ENCODE data around the gene MAP3K9. TPM values are rescaled to one million over a fixed set of nuclear protein-coding genes. Genes with fewer than 3 reads are reported as not detected.

MAP3K9 gene
- total and polyA plus RNA-seq, 9 donors, result 0.10 to 0.46 (median 0.20) TPM

GRCh38 chr14:70714055-70714550 lies 95.2 kb downstream of the MAP3K9 start:
- H3K27me3 ChIP-seq (ENCODE audit: control insufficient read depth, insufficient read depth, low read length), result peaks cover 7% of the 10 kb centered on the region
- peak; percentile 76 for DNase-seq
- H3K9me3 ChIP-seq (replicated peaks; ENCODE audit: control insufficient read depth, low read depth, low read length), result no peaks in the 10 kb centered on the region
- no peak overlapping the region for H3K4me3 ChIP-seq (ENCODE audit: low read length)
- H3K27ac ChIP-seq (ENCODE audit: low read length), result no peak overlapping the region
- H3K36me3 ChIP-seq (ENCODE audit: control insufficient read depth, insufficient read depth, low read length), result no peaks in the 10 kb centered on the region
- WGBS (ENCODE audit: insufficient coverage), result 0% methylated on average over 4 of the region's 8 CpGs
- H3K4me1 ChIP-seq (ENCODE audit: control insufficient read depth, insufficient read depth, low read length), result peaks cover 2% of the 10 kb centered on the region

DNA sequence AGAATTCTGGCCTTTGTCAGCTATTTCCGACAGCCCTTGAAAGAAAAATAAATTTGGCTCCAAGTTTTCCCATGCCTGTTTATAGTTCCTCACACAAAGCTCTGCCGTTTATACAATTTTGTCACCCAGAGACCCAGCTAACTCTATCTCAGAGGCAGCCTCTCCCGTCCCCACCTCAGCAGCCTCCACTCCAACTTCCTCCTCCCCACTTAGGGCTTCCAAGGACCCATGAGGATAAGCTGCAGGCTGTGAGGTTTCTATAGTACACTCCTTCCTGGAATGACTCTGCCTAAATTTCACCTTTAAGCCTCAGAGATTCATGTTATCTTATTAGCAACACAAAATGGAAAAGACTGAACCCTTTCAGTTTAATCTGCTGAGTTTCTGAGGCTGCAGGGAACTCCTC lies 95.8 kb downstream of the MAP3K9 start:
- Histone ChIP-seq H3K4me3 (ENCODE audit: low read length) (no peak overlapping the region), H3K27ac (ENCODE audit: low read length) (no peak overlapping the region), H3K4me1 (ENCODE audit: control insufficient read depth, insufficient read depth, low read length) (peaks cover 2% of the 10 kb centered on the region), H3K27me3 (ENCODE audit: control insufficient read depth, insufficient read depth, low read length) (peaks cover 7% of the 10 kb centered on the region), H3K9me3 (replicated peaks; ENCODE audit: control insufficient read depth, low read depth, low read length) (no peaks in the 10 kb centered on the region), H3K36me3 (ENCODE audit: control insufficient read depth, insufficient read depth, low read length) (no peaks in the 10 kb centered on the region)
- peak; percentile 7 for DNase-seq
- 36% methylated on average over 2 of the region's 3 CpGs for WGBS (ENCODE audit: insufficient coverage)

DNA sequence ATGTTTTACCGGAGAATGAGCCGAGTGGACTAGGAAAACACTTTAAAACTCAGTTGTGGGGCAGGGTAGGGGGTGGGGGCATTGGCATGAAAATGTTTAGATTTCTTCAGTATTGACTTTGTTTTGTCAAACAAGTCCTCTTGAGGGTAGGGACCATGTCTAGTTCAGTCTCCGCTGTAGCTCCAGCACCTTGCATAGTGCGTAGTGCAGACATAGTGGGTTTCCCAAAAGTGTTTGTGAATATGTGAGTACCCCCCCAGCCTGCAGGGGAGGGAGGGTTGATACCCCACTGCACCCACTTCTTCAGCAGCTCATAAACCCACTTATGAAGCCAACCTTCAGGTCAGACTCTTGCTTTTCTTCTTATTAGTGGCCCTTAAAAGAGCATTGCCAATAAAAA lies 96.2 kb downstream of the MAP3K9 start:
- no peak for DNase-seq
- WGBS (ENCODE audit: insufficient coverage), result 72% methylated on average over 2 of the region's 4 CpGs
- no peak overlapping the region for H3K27ac ChIP-seq (ENCODE audit: low read length)

DNA sequence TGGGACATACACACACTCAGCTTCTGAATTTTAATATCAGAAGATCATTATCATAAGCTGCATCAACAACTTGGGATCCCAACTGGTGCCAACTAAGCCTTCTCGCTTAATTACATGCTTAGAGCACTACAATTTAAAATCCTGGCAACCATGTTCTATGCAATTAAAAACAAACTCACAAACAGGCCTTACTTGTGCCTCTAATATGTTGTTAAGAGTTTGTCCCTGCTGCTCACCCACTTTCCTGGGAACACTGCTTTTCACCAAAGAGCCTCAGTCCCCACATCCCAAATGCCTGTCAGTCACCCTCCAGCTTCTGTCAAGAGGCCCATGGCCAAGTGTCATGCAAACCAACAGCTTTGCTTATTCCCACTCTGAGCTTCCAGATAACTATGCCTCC lies 97.9 kb downstream of the MAP3K9 start:
- peaks cover 7% of the 10 kb centered on the region for H3K27me3 ChIP-seq (ENCODE audit: control insufficient read depth, insufficient read depth, low read length)
- no peaks in the 10 kb centered on the region for H3K9me3 ChIP-seq (replicated peaks; ENCODE audit: control insufficient read depth, low read depth, low read length)
- H3K36me3 ChIP-seq (ENCODE audit: control insufficient read depth, insufficient read depth, low read length), result no peaks in the 10 kb centered on the region
- H3K4me3 ChIP-seq (ENCODE audit: low read length), result no peak overlapping the region
- no peak overlapping the region for H3K27ac ChIP-seq (ENCODE audit: low read length)
- peaks cover 2% of the 10 kb centered on the region for H3K4me1 ChIP-seq (ENCODE audit: control insufficient read depth, insufficient read depth, low read length)
- no CpG with 5 or more reads among the region's 1 CpG for WGBS (ENCODE audit: insufficient coverage)
- DNase-seq, result no peak

More for the DNA sequence above, 96.2 kb downstream of the MAP3K9 start:
- Histone ChIP-seq H3K36me3 (ENCODE audit: control insufficient read depth, insufficient read depth, low read length) (no peaks in the 10 kb centered on the region), H3K4me3 (ENCODE audit: low read length) (no peak overlapping the region), H3K27me3 (ENCODE audit: control insufficient read depth, insufficient read depth, low read length) (peaks cover 7% of the 10 kb centered on the region), H3K9me3 (replicated peaks; ENCODE audit: control insufficient read depth, low read depth, low read length) (no peaks in the 10 kb centered on the region), H3K4me1 (ENCODE audit: control insufficient read depth, insufficient read depth, low read length) (peaks cover 2% of the 10 kb centered on the region)

- H3K9me3 ChIP-seq (replicated peaks; ENCODE audit: control insufficient read depth, low read depth, low read length), result no peaks in the 10 kb centered on the region
- H3K27ac ChIP-seq (ENCODE audit: low read length), result no peak overlapping the region
- H3K27me3 ChIP-seq (ENCODE audit: control insufficient read depth, insufficient read depth, low read length), result peaks cover 7% of the 10 kb centered on the region
- 50% methylated on average over 5 of the region's 8 CpGs for WGBS (ENCODE audit: insufficient coverage)
- no peaks in the 10 kb centered on the region for H3K36me3 ChIP-seq (ENCODE audit: control insufficient read depth, insufficient read depth, low read length)
- peaks cover 2% of the 10 kb centered on the region for H3K4me1 ChIP-seq (ENCODE audit: control insufficient read depth, insufficient read depth, low read length)
- no peak overlapping the region for H3K4me3 ChIP-seq (ENCODE audit: low read length)
- DNase-seq, result no peak
These were observed 99.5 kb downstream of the MAP3K9 start for GRCh38 chr14:70709726-70710382.

GRCh38 chr14:70708717-70709570 lies 100.4 kb downstream of the MAP3K9 start:
- H3K27ac ChIP-seq (ENCODE audit: low read length), result no peak overlapping the region
- no peak for DNase-seq
- no peaks in the 10 kb centered on the region for H3K36me3 ChIP-seq (ENCODE audit: control insufficient read depth, insufficient read depth, low read length)
- 78% methylated on average over 6 of the region's 15 CpGs for WGBS (ENCODE audit: insufficient coverage)
- peaks cover 2% of the 10 kb centered on the region for H3K4me1 ChIP-seq (ENCODE audit: control insufficient read depth, insufficient read depth, low read length)
- H3K4me3 ChIP-seq (ENCODE audit: low read length), result no peak overlapping the region
- peaks cover 7% of the 10 kb centered on the region for H3K27me3 ChIP-seq (ENCODE audit: control insufficient read depth, insufficient read depth, low read length)
- H3K9me3 ChIP-seq (replicated peaks; ENCODE audit: control insufficient read depth, low read depth, low read length), result no peaks in the 10 kb centered on the region

DNA sequence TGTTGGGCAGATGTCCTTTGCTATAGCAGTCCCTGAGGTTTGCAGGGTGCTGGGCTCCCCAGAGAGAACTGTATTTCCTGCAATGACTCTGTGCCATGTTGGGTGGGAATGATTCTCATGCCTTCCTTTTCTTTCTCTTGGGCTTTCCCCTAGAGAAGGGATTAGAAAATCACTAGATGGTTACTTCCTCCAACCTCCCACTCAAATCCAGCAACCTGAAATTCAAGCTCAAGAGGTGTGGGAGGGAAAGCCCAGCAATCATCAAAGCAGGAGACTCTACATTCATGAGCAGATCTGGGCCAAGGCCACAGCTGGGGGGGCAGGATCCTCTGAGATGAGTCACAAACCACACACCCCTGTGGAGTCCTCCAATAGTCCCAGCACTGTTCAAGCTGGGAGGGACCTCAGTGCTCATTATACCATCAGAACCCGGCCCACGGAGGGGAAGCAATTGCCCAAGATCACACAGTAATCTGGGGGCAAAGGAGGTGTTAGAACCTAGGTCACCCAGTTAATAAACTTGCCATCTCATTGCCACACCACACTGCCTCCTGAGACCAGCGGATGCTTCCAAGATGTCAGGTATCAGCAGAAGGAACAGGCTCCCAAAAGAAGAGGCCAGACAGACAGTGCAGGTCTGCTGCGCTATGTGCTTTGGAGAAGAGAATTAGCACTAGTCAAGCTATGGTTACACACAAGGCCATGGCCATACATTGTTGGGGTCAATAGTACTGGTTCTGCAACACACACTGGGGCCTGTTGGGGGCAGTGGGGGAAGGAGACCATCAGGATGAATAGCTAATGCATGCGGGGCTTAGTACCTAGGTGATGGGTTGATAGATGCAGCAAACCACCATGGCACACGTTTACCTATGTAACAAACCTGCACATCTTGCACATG lies 101.9 kb downstream of the MAP3K9 start:
- DNase-seq, result no peak
- H3K36me3 ChIP-seq (ENCODE audit: control insufficient read depth, insufficient read depth, low read length), result no peaks in the 10 kb centered on the region
- no peak overlapping the region for H3K4me3 ChIP-seq (ENCODE audit: low read length)
- no peaks in the 10 kb centered on the region for H3K9me3 ChIP-seq (replicated peaks; ENCODE audit: control insufficient read depth, low read depth, low read length)
- 92% methylated on average over 1 of the region's 6 CpGs for WGBS (ENCODE audit: insufficient coverage)
- peaks cover 7% of the 10 kb centered on the region for H3K27me3 ChIP-seq (ENCODE audit: control insufficient read depth, insufficient read depth, low read length)
- no peaks in the 10 kb centered on the region for H3K4me1 ChIP-seq (ENCODE audit: control insufficient read depth, insufficient read depth, low read length)
- H3K27ac ChIP-seq (ENCODE audit: low read length), result no peak overlapping the region

DNA sequence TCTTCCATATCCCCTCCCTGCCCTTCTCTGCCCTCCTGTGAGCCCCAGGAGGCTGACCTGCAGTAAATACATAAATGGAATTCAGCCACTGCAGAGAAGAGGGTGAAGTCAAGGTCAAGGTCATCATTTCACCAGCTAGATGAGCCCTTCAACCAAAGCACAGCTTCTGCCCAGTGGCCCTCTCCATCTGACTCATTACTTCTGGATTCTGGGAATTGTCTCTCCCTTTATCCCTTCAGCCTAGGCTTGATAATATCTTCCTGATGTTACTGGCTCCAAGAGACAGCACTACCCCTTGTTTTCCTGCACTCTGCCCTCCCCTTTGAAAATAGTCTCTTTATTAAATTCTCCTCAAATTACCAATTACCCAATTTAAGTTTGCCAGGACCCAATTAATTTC lies 103.1 kb downstream of the MAP3K9 start:
- Histone ChIP-seq H3K4me3 (ENCODE audit: low read length) (no peak overlapping the region), H3K36me3 (ENCODE audit: control insufficient read depth, insufficient read depth, low read length) (no peaks in the 10 kb centered on the region), H3K27me3 (ENCODE audit: control insufficient read depth, insufficient read depth, low read length) (peaks cover 7% of the 10 kb centered on the region), H3K27ac (ENCODE audit: low read length) (no peak overlapping the region), H3K4me1 (ENCODE audit: control insufficient read depth, insufficient read depth, low read length) (no peaks in the 10 kb centered on the region), H3K9me3 (replicated peaks; ENCODE audit: control insufficient read depth, low read depth, low read length) (no peaks in the 10 kb centered on the region)
- no peak for DNase-seq

- DNase-seq, result no peak
- H3K27me3 ChIP-seq (ENCODE audit: control insufficient read depth, insufficient read depth, low read length), result peaks cover 5% of the 10 kb centered on the region
- 86% methylated on average over 1 of the region's 1 CpG for WGBS (ENCODE audit: insufficient coverage)
These were observed 104.4 kb downstream of the MAP3K9 start for GRCh38 chr14:70704960-70705359.

More at GRCh38 chr14:70704960-70705359, 104.4 kb downstream of the MAP3K9 start:
- Histone ChIP-seq H3K27ac (ENCODE audit: low read length) (no peak overlapping the region), H3K9me3 (replicated peaks; ENCODE audit: control insufficient read depth, low read depth, low read length) (no peaks in the 10 kb centered on the region), H3K36me3 (ENCODE audit: control insufficient read depth, insufficient read depth, low read length) (no peaks in the 10 kb centered on the region), H3K4me3 (ENCODE audit: low read length) (no peak overlapping the region), H3K4me1 (ENCODE audit: control insufficient read depth, insufficient read depth, low read length) (no peaks in the 10 kb centered on the region)

All from muscle of leg (tissue), 11 donors.